PFSK-1 (cell line): ENCODE measurements around the gene PCED1B.

Experiments used
- FOXP2 ChIP-seq: optimal IDR thresholded peaks from 2 replicates; pipeline ENCODE3; 2011; ENCODE audit warnings: borderline replicate concordance, control low read depth, inconsistent platforms; ENCODE audit not compliant: insufficient read depth; ENCODE audit errors: extremely low read length, extremely low read depth
- POLR2AphosphoS5 ChIP-seq: IDR thresholded peaks from 2 replicates; pipeline ENCODE4 v1.6.1; 2012; ENCODE audit warnings: low read depth, mild to moderate bottlenecking, control low read depth, low read length, moderate library complexity
- REST ChIP-seq, 2 experiments: IDR thresholded peaks; 2 replicates each; pipeline versions ENCODE4 v1.6.1 to v1.8.0; 2011 to 2012; ENCODE audit warnings: low read depth in 2 of 2, low read length in 2 of 2, control low read depth in 1 of 2, inconsistent platforms in 1 of 2, mild to moderate bottlenecking in 1 of 2, moderate library complexity in 1 of 2; ENCODE audit not compliant: insufficient read depth in 1 of 2
- SIN3A ChIP-seq: IDR thresholded peaks from 2 replicates; pipeline ENCODE4 v1.6.1; 2012; ENCODE audit warnings: mild to moderate bottlenecking, low read length, moderate library complexity, borderline replicate concordance; ENCODE audit not compliant: insufficient read depth
- TAF1 ChIP-seq: IDR thresholded peaks from 2 replicates; pipeline ENCODE4 v1.6.1; 2012; ENCODE audit warnings: low read length, control low read depth, borderline replicate concordance; ENCODE audit not compliant: insufficient read depth

- TF ChIP-seq REST (IDR thresholded peaks at IDR 0.05; ENCODE audit: insufficient read depth in 1 of 2, low read depth in 2 of 2, low read length in 2 of 2) (no peak), POLR2AphosphoS5 (no peak), SIN3A (no peak), TAF1 (no peak), FOXP2 (no peak)
Measured at GRCh38 chr12:47053961-47054360, 25.5 kb upstream of the PCED1B start.
